WTC11 (cell line): Measurements from ENCODE around the gene NPHS1. TPM values are rescaled to one million over a fixed set of nuclear protein-coding genes. Genes with fewer than 3 reads are reported as not detected.

ENCODE experiments used
- ATAC-seq: fragments of 200-7000 bp; cut with Tn5 transposase; 2 replicates; pipeline ENCODE4 v1.10.0; 2021; ENCODE audit warnings: mild to moderate bottlenecking, moderate library complexity
- CTCF ChIA-PET: fragments of 300-600 bp; sonication (Branson Sonifier 250); formaldehyde crosslinking; loops from one replicate; lab custom pipeline; 2021; ENCODE audit warnings: antibody characterized with exemption; lab: Charles Lee
- POLR2A ChIA-PET: fragments of 350-600 bp; sonication (Branson Sonifier 250); formaldehyde crosslinking; loops from one replicate; lab custom pipeline; 2021; ENCODE audit warnings: antibody characterized with exemption; lab: Charles Lee
- DNase-seq: peaks from one replicate; pipeline ENCODE4 v3.0.0; 2021; ENCODE audit warnings: low spot score
- H3K27ac Mint-ChIP-seq: 2 replicates; pipeline ENCODE4 v1.8.0; 2021; ENCODE audit warnings: mixed read lengths
- H3K27me3 Mint-ChIP-seq: 2 replicates; pipeline ENCODE4 v1.8.0; 2021; ENCODE audit warnings: low read depth, mild to moderate bottlenecking, moderate library complexity, mixed read lengths
- H3K36me3 Mint-ChIP-seq: 2 replicates; pipeline ENCODE4 v1.8.0; 2021; ENCODE audit warnings: mixed read lengths
- H3K4me1 Mint-ChIP-seq: 2 replicates; pipeline ENCODE4 v1.8.0; 2022; ENCODE audit warnings: mixed read lengths
- H3K4me3 Mint-ChIP-seq: 2 replicates; pipeline ENCODE4 v1.8.0; 2021; ENCODE audit warnings: mild to moderate bottlenecking, moderate library complexity, mixed read lengths
- H3K9me3 Mint-ChIP-seq: 2 replicates; pipeline ENCODE4 v1.8.0; 2021; ENCODE audit warnings: mixed read lengths
- ELF4 ChIP-seq: sonication (generic); formaldehyde crosslinking; IDR thresholded peaks from 2 replicates; pipeline ENCODE4 v1.8.1; 2022; ENCODE audit warnings: low read depth, mild to moderate bottlenecking, moderate library complexity, missing genetic modification reagents
- FOXK1 ChIP-seq: sonication (generic); formaldehyde crosslinking; IDR thresholded peaks from 2 replicates; pipeline ENCODE4 v1.8.0; 2022; ENCODE audit warnings: mild to moderate bottlenecking, moderate library complexity, missing genetic modification reagents
- PRRX2 ChIP-seq: fragments of 250-450 bp; sonication (Bioruptor Pico); IDR thresholded peaks from 2 replicates; pipeline ENCODE4 v1.8.0; 2021; ENCODE audit warnings: mild to moderate bottlenecking
- SP1 ChIP-seq: sonication (generic); formaldehyde crosslinking; conservative IDR thresholded peaks from 2 replicates; pipeline ENCODE4 v1.8.1; 2022; ENCODE audit warnings: missing genetic modification reagents
- ZNF121 ChIP-seq: sonication (generic); formaldehyde crosslinking; IDR thresholded peaks from 2 replicates; pipeline ENCODE4 v1.8.0; 2023; ENCODE audit warnings: missing genetic modification reagents
- ZNF219 ChIP-seq: sonication (generic); formaldehyde crosslinking; IDR thresholded peaks from 2 replicates; pipeline ENCODE4 v1.8.0; 2023; ENCODE audit warnings: missing genetic modification reagents, mild to moderate bottlenecking, borderline replicate concordance
- total RNA-seq: library from RNA; stranded (reverse); gene quantifications from 3 replicates; pipeline ENCODE4 v1.2.3, GENCODE V29; 2021
- TF ChIP-seq, protein P1 (sequence below): sonication (generic); formaldehyde crosslinking; IDR thresholded peaks from 2 replicates; pipeline ENCODE4 v1.8.1; 2023; ENCODE audit warnings: mild to moderate bottlenecking, missing genetic modification reagents, moderate library complexity
- TF ChIP-seq, protein P2 (sequence below): fragments of 250-450 bp; sonication (Bioruptor Pico); IDR thresholded peaks from 2 replicates; pipeline ENCODE4 v1.9.0; 2021; ENCODE audit warnings: mild to moderate bottlenecking
- TF ChIP-seq, protein P3 (sequence below): fragments of 250-450 bp; sonication (Bioruptor Pico); conservative IDR thresholded peaks from 2 replicates; pipeline ENCODE4 v1.9.0; 2021; ENCODE audit warnings: mild to moderate bottlenecking
- TF ChIP-seq, protein P4 (sequence below): sonication (generic); formaldehyde crosslinking; IDR thresholded peaks from 2 replicates; pipeline ENCODE4 v1.8.1; 2023; ENCODE audit warnings: mild to moderate bottlenecking, moderate library complexity, missing genetic modification reagents
- TF ChIP-seq, protein P5 (sequence below): sonication (generic); formaldehyde crosslinking; IDR thresholded peaks from 2 replicates; pipeline ENCODE4 v1.8.0; 2022; ENCODE audit warnings: mild to moderate bottlenecking, missing genetic modification reagents
- TF ChIP-seq, protein P6 (sequence below): sonication (generic); formaldehyde crosslinking; IDR thresholded peaks from 2 replicates; pipeline ENCODE4 v1.8.1; 2022; ENCODE audit warnings: low read depth, mild to moderate bottlenecking, moderate library complexity, missing genetic modification reagents, borderline replicate concordance
- TF ChIP-seq, protein P7 (sequence below): sonication (generic); formaldehyde crosslinking; conservative IDR thresholded peaks from 2 replicates; pipeline ENCODE4 v1.8.1; 2022; ENCODE audit warnings: mild to moderate bottlenecking, missing genetic modification reagents

Gene NPHS1
- total RNA-seq, 1 experiment from 2014 or later = 0.61 TPM

DNA sequence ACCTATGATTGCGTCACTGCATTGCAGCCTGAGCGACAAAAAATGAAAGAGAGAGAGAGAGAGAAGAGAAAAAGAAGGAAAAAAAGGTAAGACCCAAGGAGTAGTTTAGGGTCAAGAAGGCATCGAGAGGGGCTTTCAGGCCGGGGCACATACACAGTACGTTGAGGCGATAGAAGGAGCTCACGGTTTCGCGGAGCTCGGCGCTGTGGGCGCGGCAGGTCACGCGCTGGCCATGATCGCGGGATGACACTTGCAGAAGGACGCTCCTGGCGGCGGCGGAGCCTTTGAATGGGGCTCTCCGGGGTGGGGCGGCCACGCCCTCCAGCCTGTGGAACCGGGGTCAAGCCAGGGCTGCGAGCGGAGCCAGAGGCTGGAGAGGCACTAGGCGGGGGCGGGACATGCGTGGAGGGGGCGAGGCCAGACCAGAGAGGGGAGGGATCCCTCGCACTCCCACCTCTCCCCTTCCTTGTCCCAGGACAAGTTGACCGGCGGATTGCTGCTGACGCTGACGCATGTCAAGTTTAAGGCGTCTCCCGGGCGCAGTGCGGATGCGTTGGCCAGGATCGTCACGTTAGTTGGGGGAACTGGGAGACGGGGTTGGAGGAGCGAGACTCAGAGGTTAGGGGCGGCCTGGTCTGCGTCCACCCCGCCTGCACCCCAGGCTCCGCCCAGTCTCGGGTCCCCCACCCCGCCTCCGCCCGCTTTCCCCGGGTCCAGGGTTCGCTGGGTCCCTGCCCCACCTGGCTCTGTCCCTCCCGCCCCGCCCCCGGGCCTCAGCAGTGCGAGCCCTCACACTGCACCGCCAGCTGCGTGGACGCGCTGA lies 6.9 kb downstream of the NPHS1 start:
- Mint-ChIP-seq H3K9me3 (peaks cover 5% of the 10 kb centered on the region), H3K27ac (no peak overlapping the region), H3K4me1 (peaks cover 22% of the 10 kb centered on the region), H3K4me3 (peak overlapping the region; percentile 76), H3K36me3 (no peaks in the 10 kb centered on the region), H3K27me3 (peaks cover 93% of the 10 kb centered on the region)
- CTCF ChIA-PET = interaction anchor here (1.0 to 2.7 kb wide), 5 partner anchors 11 to 61 kb away, joined by 3 to 17 read pairs (median 6); partner anchors contain the start of gene APLP1
- DNase-seq (peak; percentile 61), ATAC-seq (peak; percentile 37)
- TF ChIP-seq, protein P1, sequence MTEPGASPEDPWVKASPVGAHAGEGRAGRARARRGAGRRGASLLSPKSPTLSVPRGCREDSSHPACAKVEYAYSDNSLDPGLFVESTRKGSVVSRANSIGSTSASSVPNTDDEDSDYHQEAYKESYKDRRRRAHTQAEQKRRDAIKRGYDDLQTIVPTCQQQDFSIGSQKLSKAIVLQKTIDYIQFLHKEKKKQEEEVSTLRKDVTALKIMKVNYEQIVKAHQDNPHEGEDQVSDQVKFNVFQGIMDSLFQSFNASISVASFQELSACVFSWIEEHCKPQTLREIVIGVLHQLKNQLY (CRISPR knock-in tag) = no peak
- TF ChIP-seq, protein P2, sequence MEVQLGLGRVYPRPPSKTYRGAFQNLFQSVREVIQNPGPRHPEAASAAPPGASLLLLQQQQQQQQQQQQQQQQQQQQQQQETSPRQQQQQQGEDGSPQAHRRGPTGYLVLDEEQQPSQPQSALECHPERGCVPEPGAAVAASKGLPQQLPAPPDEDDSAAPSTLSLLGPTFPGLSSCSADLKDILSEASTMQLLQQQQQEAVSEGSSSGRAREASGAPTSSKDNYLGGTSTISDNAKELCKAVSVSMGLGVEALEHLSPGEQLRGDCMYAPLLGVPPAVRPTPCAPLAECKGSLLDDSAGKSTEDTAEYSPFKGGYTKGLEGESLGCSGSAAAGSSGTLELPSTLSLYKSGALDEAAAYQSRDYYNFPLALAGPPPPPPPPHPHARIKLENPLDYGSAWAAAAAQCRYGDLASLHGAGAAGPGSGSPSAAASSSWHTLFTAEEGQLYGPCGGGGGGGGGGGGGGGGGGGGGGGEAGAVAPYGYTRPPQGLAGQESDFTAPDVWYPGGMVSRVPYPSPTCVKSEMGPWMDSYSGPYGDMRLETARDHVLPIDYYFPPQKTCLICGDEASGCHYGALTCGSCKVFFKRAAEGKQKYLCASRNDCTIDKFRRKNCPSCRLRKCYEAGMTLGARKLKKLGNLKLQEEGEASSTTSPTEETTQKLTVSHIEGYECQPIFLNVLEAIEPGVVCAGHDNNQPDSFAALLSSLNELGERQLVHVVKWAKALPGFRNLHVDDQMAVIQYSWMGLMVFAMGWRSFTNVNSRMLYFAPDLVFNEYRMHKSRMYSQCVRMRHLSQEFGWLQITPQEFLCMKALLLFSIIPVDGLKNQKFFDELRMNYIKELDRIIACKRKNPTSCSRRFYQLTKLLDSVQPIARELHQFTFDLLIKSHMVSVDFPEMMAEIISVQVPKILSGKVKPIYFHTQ = no peak
- TF ChIP-seq, protein P3, sequence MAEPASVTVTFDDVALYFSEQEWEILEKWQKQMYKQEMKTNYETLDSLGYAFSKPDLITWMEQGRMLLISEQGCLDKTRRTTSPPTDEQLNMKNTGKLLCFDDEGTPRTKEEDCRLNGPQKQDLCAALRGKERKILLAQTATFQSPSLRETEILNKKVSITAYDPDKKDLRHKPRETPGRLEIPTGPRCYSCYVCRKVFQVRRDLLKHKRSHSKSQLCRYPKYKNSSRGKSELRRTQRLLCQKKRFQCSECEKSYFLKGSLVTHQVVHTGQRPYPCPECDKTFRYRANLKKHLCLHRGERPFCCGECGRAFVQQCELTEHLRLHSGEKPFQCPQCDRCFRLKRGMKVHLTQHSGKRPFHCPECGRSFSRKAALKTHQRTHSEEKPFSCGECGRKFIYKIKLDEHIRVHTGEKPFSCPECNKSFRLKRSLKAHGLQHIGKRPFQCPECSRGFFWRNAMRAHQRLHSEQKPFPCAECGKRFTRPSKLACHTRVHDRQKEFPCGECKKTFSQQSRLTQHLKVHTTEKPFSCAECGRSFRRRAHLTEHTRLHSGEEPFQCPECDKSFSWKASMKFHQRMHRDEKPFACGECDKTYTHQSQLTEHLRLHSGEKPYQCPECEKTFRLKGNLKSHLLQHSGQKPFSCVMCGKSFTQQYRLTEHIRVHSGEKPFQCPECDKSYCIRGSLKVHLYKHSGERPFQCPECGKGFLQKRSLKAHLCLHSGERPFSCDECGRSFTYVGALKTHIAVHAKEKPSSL (CRISPR knock-in tag) = no peak
- TF ChIP-seq SP1 (0 out of 2 replicates have a peak, but pooled peaks have one; percentile 33), PRRX2 (CRISPR knock-in tag) (no peak)
- TF ChIP-seq, protein P4, sequence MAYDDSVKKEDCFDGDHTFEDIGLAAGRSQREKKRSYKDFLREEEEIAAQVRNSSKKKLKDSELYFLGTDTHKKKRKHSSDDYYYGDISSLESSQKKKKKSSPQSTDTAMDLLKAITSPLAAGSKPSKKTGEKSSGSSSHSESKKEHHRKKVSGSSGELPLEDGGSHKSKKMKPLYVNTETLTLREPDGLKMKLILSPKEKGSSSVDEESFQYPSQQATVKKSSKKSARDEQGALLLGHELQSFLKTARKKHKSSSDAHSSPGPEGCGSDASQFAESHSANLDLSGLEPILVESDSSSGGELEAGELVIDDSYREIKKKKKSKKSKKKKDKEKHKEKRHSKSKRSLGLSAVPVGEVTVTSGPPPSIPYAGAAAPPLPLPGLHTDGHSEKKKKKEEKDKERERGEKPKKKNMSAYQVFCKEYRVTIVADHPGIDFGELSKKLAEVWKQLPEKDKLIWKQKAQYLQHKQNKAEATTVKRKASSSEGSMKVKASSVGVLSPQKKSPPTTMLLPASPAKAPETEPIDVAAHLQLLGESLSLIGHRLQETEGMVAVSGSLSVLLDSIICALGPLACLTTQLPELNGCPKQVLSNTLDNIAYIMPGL (CRISPR knock-in tag) = no peak
- TF ChIP-seq, protein P5, sequence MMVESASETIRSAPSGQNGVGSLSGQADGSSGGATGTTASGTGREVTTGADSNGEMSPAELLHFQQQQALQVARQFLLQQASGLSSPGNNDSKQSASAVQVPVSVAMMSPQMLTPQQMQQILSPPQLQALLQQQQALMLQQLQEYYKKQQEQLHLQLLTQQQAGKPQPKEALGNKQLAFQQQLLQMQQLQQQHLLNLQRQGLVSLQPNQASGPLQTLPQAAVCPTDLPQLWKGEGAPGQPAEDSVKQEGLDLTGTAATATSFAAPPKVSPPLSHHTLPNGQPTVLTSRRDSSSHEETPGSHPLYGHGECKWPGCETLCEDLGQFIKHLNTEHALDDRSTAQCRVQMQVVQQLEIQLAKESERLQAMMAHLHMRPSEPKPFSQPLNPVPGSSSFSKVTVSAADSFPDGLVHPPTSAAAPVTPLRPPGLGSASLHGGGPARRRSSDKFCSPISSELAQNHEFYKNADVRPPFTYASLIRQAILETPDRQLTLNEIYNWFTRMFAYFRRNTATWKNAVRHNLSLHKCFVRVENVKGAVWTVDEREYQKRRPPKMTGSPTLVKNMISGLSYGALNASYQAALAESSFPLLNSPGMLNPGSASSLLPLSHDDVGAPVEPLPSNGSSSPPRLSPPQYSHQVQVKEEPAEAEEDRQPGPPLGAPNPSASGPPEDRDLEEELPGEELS (CRISPR knock-in tag) = no peak
- POLR2A ChIA-PET = no interaction called here

DNA sequence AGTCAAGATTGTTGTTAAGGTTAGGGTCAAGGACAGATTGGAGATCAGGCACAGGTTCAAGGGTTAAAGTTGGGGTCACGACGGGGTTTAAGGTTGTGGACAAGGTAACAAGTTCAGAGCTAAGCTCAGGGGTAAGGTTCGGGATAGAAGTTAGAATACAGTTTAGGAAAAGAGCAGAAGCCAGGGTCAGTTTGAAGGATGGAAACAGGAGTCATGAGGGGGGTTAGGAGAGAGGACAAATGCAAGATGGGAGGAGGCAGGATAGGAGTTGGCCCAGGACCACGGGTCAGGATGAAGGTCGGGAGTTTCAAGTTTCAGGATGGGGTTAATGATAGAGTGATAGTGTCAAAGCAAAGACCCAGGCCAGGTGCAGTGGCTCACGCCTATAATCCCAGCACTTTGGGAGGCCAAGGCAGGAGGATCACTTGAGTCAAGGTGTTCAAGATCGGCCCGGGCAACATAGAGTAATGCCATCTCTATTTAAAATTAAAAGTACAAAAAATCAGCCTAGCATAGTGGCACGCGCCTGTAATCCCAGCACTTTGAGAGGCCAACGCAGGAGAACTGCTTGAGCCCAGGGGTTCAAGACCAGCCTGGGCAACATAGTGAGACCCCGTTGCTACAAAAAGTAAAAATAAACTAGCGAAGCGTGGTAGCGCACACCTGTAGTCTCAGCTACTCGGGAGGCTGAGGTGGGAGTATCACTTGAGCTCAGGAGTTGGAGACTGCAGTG lies 7.7 kb downstream of the NPHS1 start:
- H3K4me1 Mint-ChIP-seq = peaks cover 22% of the 10 kb centered on the region
- peak overlapping the region; percentile 76 for H3K4me3 Mint-ChIP-seq
- no peak for DNase-seq

More for the DNA sequence above, 7.7 kb downstream of the NPHS1 start:
- ChIA-PET CTCF (interaction anchor here (1.0 to 2.7 kb wide), 5 partner anchors 16 to 60 kb away, joined by 3 to 17 read pairs (median 6); partner anchors contain the start of gene APLP1), POLR2A (interaction anchor here (0.9 to 1.0 kb wide), 2 partner anchors 9 to 104 kb away, joined by 3 to 5 read pairs; no protein-coding TSS in a partner anchor)
- Mint-ChIP-seq H3K27me3 (peaks cover 89% of the 10 kb centered on the region), H3K27ac (no peak overlapping the region), H3K36me3 (no peaks in the 10 kb centered on the region), H3K9me3 (peaks cover 5% of the 10 kb centered on the region)
- ATAC-seq = no peak
- TF ChIP-seq ZNF219 (no peak), ELF4 (CRISPR knock-in tag) (no peak), FOXK1 (CRISPR knock-in tag) (no peak), ZNF121 (CRISPR knock-in tag) (peak; percentile 68)
- TF ChIP-seq, protein P6, sequence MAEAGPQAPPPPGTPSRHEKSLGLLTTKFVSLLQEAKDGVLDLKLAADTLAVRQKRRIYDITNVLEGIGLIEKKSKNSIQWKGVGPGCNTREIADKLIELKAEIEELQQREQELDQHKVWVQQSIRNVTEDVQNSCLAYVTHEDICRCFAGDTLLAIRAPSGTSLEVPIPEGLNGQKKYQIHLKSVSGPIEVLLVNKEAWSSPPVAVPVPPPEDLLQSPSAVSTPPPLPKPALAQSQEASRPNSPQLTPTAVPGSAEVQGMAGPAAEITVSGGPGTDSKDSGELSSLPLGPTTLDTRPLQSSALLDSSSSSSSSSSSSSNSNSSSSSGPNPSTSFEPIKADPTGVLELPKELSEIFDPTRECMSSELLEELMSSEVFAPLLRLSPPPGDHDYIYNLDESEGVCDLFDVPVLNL = no peak
- TF ChIP-seq, protein P7, sequence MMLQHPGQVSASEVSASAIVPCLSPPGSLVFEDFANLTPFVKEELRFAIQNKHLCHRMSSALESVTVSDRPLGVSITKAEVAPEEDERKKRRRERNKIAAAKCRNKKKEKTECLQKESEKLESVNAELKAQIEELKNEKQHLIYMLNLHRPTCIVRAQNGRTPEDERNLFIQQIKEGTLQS (CRISPR knock-in tag) = no peak
